Embryonic facial prominence (tissue), 1 donor: ENCODE results near the gene RAI1.

ENCODE experiments used
- DNase-seq: peaks from one replicate; pipeline ENCODE4 v3.0.0-alpha.2; 2016; ENCODE audit errors: extremely low spot score

Gene RAI1

GRCh38 chr17:17699491-17699890 lies 18.2 kb downstream of the RAI1 start:
- DNase-seq: no peak

GRCh38 chr17:17700251-17700969 lies 19.2 kb downstream of the RAI1 start:
- DNase-seq: no peak

GRCh38 chr17:17701112-17701511 lies 19.9 kb downstream of the RAI1 start:
- DNase-seq: no peak

GRCh38 chr17:17701658-17702057 lies 20.4 kb downstream of the RAI1 start:
- no peak for DNase-seq

DNA sequence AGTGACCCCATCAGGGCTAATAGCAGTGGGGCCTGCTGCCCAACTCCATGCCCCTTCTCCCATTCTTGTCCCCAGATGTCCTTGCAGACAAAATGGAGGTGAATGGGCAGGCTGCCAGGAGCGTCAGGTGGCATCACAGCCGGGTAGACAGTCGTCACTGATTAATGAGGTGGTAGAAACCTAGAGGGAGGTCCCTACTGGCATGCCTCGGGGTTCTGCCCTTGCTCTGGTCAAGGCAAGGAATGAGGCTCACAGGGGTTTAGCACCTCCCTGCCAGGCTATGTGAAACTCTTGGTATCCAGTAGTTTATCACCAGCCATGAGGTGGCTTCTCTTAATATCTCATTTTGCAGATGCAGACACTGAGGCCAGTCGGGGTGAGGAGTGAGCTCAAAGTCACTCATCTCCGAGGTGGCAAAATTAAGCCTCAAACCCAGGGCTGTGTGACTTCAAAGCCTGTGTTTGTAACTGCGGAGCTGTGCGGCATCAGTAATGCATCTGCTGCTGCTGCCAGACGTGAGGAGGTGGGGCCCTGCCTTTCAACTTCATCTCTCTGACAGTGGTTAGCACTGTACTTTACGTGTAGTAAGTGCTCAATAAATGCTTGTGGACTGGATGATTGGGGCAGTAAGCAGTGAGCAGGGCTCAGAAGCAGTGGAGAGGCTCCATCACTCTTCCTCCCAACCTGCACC lies 21.3 kb downstream of the RAI1 start:
- no peak for DNase-seq

- DNase-seq: no peak
These were observed 22.1 kb downstream of the RAI1 start for GRCh38 chr17:17703140-17703919.

DNA sequence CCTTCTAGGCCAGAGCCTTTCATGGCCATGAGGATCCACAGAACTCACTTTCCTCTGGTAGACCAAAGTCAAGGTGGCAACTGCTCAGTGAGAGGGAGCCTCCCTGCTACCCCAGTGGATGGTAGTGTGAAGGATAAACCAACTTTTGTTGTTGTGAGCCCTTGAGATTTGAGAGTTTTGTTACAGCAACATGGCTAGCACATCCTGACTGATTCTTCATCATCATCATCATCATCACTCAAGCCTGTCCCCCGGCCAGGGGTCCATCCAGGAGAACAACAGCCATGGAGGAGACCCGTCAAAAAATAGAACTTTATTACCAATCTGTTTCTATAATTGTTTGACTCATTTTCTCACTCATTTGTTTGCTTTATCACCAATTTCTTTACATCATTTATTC lies 23.7 kb downstream of the RAI1 start:
- no peak for DNase-seq

- DNase-seq: no peak
These were observed 25.1 kb downstream of the RAI1 start for GRCh38 chr17:17706140-17707060.

DNA sequence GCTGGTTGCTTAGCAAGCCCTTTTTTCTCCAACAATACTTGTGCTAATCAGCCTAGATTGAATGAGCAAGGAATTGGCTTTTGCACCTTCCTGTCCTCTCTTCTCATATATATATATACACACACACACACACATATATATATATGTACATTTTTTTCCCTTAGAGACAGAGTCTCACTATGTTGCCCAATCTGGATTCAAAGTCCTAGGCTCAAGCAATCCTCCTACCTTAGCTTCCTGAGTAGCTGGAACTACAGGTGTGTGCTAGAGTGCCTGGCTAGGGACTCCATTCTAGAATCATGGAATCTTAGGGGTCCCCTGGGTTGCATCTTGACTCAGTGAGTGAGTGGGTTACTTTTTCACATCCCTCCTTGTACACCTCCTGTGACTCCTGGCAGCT lies 27.0 kb downstream of the RAI1 start:
- DNase-seq: no peak

DNA sequence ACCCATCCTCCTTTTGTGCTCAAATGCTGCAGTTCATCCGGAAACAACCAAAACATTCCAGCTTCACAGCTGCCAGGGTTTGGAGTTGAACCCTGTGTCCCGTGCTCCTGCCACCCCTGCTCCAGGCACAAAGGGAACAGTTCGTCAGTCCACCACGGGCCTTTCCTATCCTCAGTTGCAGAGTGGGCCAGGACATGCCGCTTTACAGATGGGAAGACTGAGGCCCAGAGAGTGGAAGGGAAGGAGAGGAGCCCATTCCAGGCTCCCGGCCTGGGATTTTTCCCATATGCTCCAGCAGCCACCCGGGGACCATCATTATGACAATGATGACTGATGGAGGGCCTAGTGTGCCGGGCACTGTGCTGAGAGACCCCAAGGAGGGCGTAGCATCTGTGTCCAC lies 27.6 kb downstream of the RAI1 start:
- no peak for DNase-seq

GRCh38 chr17:17709815-17710321 lies 28.6 kb downstream of the RAI1 start:
- no peak for DNase-seq

- no peak for DNase-seq
These were observed 29.1 kb downstream of the RAI1 start for GRCh38 chr17:17710355-17710727.

- DNase-seq: no peak
These were observed 29.7 kb downstream of the RAI1 start for GRCh38 chr17:17710728-17711541.

DNA sequence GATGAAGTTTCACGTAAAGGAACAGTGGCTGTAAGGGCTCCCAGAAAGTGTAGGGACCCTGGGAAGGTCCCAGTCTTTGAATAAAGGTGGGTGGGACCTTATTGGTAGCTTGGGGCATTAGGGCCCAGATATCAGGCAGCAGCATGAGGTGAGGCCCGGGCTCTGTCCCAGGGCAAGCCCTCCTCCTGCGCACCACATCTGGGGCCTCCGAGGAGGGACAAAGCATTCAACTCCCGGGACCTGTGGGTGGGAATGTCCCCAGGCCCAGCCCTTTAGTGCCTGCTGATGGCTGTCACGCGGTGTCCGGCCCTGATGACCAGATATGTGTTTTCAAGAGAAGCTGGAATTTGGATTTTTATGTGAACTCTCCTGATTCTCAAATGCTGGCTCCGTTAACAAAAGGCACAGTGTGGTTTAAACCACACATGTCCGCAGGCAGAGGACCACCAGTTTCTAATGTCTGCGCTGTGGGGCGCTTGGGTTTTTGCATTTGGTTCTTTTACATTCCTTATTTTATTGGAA lies 30.4 kb downstream of the RAI1 start:
- no peak for DNase-seq

DNA sequence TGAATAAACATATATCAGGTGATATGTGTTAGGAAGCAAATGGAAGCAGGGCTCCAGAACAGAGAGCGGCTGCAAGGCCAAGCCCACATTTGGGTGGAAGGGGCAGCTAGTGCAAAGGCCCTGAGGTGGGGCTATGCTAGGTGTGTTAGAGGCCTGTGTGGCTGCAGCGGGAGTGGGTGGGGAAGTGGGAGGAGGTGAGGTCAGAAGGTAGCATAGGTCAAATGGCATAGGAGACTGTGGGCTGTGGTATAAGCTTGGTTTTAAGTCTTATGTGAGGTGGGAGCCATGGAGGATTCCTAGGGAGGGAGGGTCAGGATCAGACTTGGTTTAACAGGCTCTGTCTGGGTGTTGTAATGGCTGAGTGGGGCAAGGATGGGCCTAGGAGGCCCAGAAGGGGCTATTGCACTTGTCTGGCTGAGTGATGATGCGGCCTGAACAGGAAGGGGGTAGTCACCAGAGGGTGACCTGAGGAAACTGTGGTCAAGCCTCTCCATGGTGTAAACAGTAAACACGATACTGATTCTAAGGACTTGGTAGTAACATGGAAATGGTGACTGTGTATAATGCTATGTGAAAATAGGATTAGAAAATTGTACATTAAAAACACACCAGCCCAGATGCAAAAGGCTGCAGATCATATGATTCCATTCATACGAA lies 31.1 kb downstream of the RAI1 start:
- DNase-seq: no peak

GRCh38 chr17:17713839-17714238 lies 32.6 kb downstream of the RAI1 start:
- no peak for DNase-seq

GRCh38 chr17:17714261-17714866 lies 33.1 kb downstream of the RAI1 start:
- no peak for DNase-seq

- no peak for DNase-seq
These were observed 33.6 kb downstream of the RAI1 start for GRCh38 chr17:17714879-17715278.

DNA sequence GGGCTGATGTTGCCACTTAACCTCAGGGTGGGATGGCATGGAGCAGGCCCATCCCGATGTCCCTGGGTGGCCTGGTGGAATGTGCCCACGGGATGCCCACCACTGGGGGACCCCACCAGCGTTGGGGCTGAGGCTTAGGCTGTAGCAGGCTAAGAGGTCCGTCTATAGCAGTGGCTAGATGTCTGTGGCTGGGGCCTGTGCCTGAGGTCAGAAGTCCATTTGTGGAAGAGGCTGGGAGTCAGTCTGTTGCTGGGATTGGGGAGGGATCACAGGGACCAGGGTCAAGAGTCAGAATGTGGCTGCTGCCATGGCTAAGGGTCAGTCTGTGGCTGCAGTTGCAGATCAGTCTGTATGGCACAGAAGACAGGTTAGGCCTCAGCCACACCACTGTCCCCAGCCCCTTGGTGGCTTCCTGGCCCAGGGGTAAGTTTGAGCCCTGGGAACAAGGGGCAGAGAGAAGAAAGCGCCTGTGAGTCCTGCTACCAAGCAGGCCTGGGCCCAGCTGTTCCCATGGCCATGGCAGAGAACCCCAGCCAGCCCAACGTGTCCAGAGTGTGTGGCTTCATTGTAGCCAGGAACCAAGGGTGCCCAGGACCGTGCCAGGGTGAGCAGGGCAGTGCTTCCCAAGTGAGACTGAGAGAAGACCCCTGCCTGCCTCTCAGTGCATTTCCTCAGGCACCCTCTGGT lies 35.7 kb downstream of the RAI1 start:
- no peak for DNase-seq
